Measurements from ENCODE around the gene SUGCT. TPM values are rescaled to one million over a fixed set of nuclear protein-coding genes. Genes with fewer than 3 reads are reported as not detected.

SUGCT gene
- total RNA-seq, 1 experiment from 2014 or later = 5.4 TPM

GRCh38 chr7:40482845-40483244 is 348.0 kb downstream of the SUGCT start:
- H3K79me1 ChIP-seq (ENCODE audit: insufficient read depth, low read depth, low read length, poor library complexity, severe bottlenecking) = no peaks in the 10 kb centered on the region
- H3K9me3 ChIP-seq (ENCODE audit: control insufficient read depth, low read depth, low read length) = no peaks in the 10 kb centered on the region
- H3K56ac ChIP-seq (ENCODE audit: insufficient read length, low read depth, low read length) = no peak overlapping the region
- H3K23ac ChIP-seq (ENCODE audit: insufficient read length, low read depth, low read length) = no peak overlapping the region
- H4K8ac ChIP-seq (replicated peaks; ENCODE audit: insufficient read length, low read depth, low read length) = no peak overlapping the region
- H2BK12ac ChIP-seq (ENCODE audit: insufficient read length, low read depth, low read length) = no peak overlapping the region
- no peaks in the 10 kb centered on the region for H4K20me1 ChIP-seq (ENCODE audit: control insufficient read depth, insufficient read depth, insufficient read length)
- H3K4me2 ChIP-seq (ENCODE audit: insufficient read depth, insufficient read length, low read length) = no peak overlapping the region
- no peaks in the 10 kb centered on the region for H3K23me2 ChIP-seq (ENCODE audit: insufficient read length, low read depth, low read length, poor library complexity, severe bottlenecking)
- H4K5ac ChIP-seq (ENCODE audit: insufficient read length, low read depth, low read length) = no peak overlapping the region
- H2BK120ac ChIP-seq (ENCODE audit: low read depth, low read length, poor library complexity, severe bottlenecking) = no peak overlapping the region
- WGBS (ENCODE audit: extremely low coverage, insufficient read length, low lambda C conversion rate) = no CpG with 5 or more reads among the region's 3 CpGs
- no peak overlapping the region for H3K27ac ChIP-seq (ENCODE audit: insufficient read length, low read depth, low read length)
- Mint-ChIP-seq H3K27me3 (ENCODE audit: low read depth) (no peaks in the 10 kb centered on the region), H3K27ac (no peak overlapping the region), H3K4me3 (no peak overlapping the region), H3K4me1 (no peaks in the 10 kb centered on the region), H3K36me3 (ENCODE audit: insufficient read depth in 1 of 3, low read depth in 3 of 3) (no peaks in the 10 kb centered on the region), H3K9me3 (no peaks in the 10 kb centered on the region)
- no peak overlapping the region for H2AK5ac ChIP-seq (ENCODE audit: insufficient read length, low read length)
- TF ChIP-seq CTCF (conservative IDR thresholded peaks at IDR 0.05) = no peak
- H2BK5ac ChIP-seq (ENCODE audit: insufficient read length, low read length) = no peak overlapping the region
- no peak overlapping the region for H2BK15ac ChIP-seq (ENCODE audit: low read depth, low read length)
- no peak overlapping the region for H3K9ac ChIP-seq (ENCODE audit: extremely low read depth, insufficient read length, low read length)
- H3K4me1 ChIP-seq (ENCODE audit: insufficient read depth, low read length) = no peaks in the 10 kb centered on the region
- no peak overlapping the region for H3K14ac ChIP-seq (ENCODE audit: insufficient read depth, low read length)
- no peak overlapping the region for H2AFZ ChIP-seq (ENCODE audit: low read length)
- H3K79me2 ChIP-seq (ENCODE audit: insufficient read depth, low read length) = no peaks in the 10 kb centered on the region
- no peak for DNase-seq
- no peak overlapping the region for H3K4ac ChIP-seq (ENCODE audit: low read depth, low read length)
- no peak overlapping the region for H3T11ph ChIP-seq (ENCODE audit: low read length)
- no peaks in the 10 kb centered on the region for H3K27me3 ChIP-seq (ENCODE audit: insufficient read depth, low read length)
- no peak overlapping the region for H3K18ac ChIP-seq (ENCODE audit: insufficient read length, low read depth, low read length)
- no peak overlapping the region for H2BK20ac ChIP-seq (ENCODE audit: low read depth, low read length, poor library complexity, severe bottlenecking)
- no peak overlapping the region for H4K91ac ChIP-seq (ENCODE audit: insufficient read length, low read depth, low read length)
